ENCODE measurements around the gene MAB21L3. TPM values are rescaled to one million over a fixed set of nuclear protein-coding genes. Genes with fewer than 3 reads are reported as not detected.

Gene MAB21L3
- total RNA-seq (2022; extraction: Qiagen RNA extraction): 0.04 TPM in 1 of 5 replicates, not detected in the others

DNA sequence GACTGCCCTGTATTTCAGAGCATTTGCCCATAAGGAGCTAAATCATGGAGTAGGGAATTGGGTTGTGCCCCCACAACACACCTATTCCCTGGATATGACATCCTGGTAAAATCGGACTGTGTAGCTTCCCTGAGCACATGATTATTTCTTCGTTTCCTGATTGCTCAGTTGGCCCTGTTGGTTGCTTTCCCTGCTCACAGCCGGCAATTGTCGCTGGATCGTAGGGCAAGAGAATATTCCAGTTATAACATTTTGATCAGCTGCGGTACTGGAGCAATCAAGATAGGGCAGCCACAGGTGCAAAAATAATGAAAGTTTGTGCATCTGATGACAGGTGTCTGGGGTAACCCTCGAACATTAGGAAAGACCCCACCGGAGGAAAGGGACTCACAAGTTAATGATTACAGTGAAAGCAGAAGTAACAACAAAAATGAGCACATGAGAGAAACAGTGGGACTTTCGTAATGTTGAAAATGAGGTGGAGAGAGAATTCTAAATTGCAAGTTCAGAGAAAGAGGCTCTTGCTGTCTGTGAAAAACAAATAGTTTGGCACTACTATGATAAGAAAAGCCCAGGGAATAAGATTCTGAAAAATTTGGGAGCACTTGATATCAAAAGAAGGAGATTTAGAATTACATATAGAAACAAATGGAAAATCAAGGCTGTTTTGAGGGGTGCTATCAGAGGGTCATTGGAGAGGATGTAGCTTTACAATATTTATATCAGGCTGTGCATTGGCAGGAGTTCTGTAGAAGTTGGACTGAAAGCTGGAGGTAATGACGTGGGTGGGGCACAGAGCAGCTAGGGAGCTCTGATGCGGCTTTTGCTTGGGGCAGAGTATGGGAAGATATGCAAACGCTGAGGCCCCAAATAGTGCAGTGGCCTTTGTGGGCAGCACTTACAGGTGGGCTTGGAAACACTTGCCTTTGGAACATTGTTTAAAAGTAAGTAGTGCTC, at the start of gene MAB21L3:
Gene MAB21L3 (plus strand): TSS at position 833 of the 957 bp plus-strand sequence. CDS start 1,217 bp downstream, outside the sequence.

Other genes starting within 250 kb of the MAB21L3 start
- 0.52 to 1.0 TPM (median 0.81 TPM) in 5 replicates for gene SLC22A15, start 134.9 kb upstream of the MAB21L3 start, total RNA-seq (2022; extraction: Qiagen RNA extraction)

All from A549 treated with Mapracorat at 1 μM for 4 hours (cell line).